ENCODE measurements around the gene NDE1.
"Not testable (repeated sequence)": the region's sequence is repeated elsewhere in the genome, so short reads cannot be mapped to it uniquely, and the experiment has no call there.

The NDE1 gene

DNA sequence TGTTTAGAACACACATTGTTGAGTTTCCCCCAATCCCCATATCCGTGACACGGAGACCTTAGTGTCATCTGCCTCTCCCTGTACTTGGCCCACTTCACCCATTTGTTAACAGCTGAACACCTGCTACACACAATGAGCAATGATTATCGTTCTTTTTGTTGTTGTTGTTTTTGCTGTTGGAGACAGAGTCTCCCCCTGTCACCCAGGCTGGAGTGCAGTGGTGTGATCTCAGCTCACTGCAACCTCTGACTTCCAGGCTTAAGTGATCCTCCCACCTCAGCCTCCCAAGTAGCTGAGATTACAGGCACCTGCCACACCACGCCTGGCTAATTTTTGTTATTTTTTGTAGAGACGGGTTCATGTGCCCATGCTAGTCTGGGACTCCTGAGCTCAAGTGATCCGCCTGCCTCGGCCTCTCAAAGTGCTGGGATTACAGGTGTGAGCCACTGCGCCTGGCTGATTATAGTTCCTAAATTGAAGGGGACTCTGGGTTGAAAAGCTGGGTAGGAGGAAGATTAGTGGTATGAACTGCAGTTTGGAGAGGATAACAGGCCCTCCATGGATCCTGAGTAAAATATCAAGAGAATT, 21.6 kb downstream of the NDE1 start:
- H3K9ac ChIP-seq (ENCODE audit: low read length): no peak overlapping the region
- H3K79me2 ChIP-seq (ENCODE audit: insufficient read depth, low read length): no peaks in the 10 kb centered on the region
- no peaks in the 10 kb centered on the region for H3K9me3 ChIP-seq (ENCODE audit: low read length)
- no peaks in the 10 kb centered on the region for H3K27me3 ChIP-seq (ENCODE audit: insufficient read depth, low read length)
- no peak overlapping the region for H3K4me3 ChIP-seq (ENCODE audit: low read depth, low read length, poor library complexity, severe bottlenecking)
- no peak overlapping the region for H2AFZ ChIP-seq (ENCODE audit: low read length)
- no peak overlapping the region for H3K4me2 ChIP-seq (ENCODE audit: low read length)
- no peak overlapping the region for H3K27ac ChIP-seq (ENCODE audit: low read depth, low read length, poor library complexity, severe bottlenecking)
- peaks cover 80% of the 10 kb centered on the region for H3K36me3 ChIP-seq (ENCODE audit: insufficient read depth, low read length)
- H3F3A ChIP-seq (ENCODE audit: insufficient read depth, low read length): no peaks in the 10 kb centered on the region
- H3K4me1 ChIP-seq (ENCODE audit: insufficient read depth, low read length, severe bottlenecking): no peaks in the 10 kb centered on the region
- TF ChIP-seq EZH2 (IDR thresholded peaks at IDR 0.05; ENCODE audit: borderline replicate concordance, low read length): no peak
- TF ChIP-seq, protein P1, sequence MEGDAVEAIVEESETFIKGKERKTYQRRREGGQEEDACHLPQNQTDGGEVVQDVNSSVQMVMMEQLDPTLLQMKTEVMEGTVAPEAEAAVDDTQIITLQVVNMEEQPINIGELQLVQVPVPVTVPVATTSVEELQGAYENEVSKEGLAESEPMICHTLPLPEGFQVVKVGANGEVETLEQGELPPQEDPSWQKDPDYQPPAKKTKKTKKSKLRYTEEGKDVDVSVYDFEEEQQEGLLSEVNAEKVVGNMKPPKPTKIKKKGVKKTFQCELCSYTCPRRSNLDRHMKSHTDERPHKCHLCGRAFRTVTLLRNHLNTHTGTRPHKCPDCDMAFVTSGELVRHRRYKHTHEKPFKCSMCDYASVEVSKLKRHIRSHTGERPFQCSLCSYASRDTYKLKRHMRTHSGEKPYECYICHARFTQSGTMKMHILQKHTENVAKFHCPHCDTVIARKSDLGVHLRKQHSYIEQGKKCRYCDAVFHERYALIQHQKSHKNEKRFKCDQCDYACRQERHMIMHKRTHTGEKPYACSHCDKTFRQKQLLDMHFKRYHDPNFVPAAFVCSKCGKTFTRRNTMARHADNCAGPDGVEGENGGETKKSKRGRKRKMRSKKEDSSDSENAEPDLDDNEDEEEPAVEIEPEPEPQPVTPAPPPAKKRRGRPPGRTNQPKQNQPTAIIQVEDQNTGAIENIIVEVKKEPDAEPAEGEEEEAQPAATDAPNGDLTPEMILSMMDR (IDR thresholded peaks at IDR 0.05; ENCODE audit: low read length): no peak
- H4K20me1 ChIP-seq (ENCODE audit: insufficient read depth, low read length): no peaks in the 10 kb centered on the region
- no peaks in the 10 kb centered on the region for H3K9me2 ChIP-seq (ENCODE audit: low read depth, low read length)

DNA sequence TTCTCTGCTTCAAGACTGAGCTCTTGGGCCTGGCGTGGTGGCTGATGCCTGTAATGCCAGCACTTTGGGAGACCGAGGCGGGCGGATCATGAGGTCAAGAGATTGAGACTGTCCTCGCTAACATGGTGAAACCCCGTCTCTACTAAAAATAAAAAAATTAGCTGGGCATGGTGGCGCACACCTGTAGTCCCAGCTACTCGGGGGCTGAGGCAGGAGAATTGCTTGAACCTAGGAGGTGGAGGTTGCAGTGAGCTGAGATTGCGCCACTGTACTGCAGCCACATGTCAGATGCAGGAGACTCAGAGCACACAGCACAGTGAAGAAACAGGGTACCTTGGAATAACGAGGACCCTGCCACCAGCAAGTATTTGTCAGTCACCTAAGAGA, 22.1 kb downstream of the NDE1 start:
- not testable (repeated sequence) for H3K27me3 ChIP-seq (ENCODE audit: insufficient read depth, low read length); H3K9ac ChIP-seq (ENCODE audit: low read length); H3K4me3 ChIP-seq (ENCODE audit: low read depth, low read length, poor library complexity, severe bottlenecking); H3F3A ChIP-seq (ENCODE audit: insufficient read depth, low read length); H2AFZ ChIP-seq (ENCODE audit: low read length); H4K20me1 ChIP-seq (ENCODE audit: insufficient read depth, low read length); H3K27ac ChIP-seq (ENCODE audit: low read depth, low read length, poor library complexity, severe bottlenecking); H3K9me2 ChIP-seq (ENCODE audit: low read depth, low read length); H3K9me3 ChIP-seq (ENCODE audit: low read length); H3K4me2 ChIP-seq (ENCODE audit: low read length); H3K4me1 ChIP-seq (ENCODE audit: insufficient read depth, low read length, severe bottlenecking); H3K79me2 ChIP-seq (ENCODE audit: insufficient read depth, low read length)
- H3K36me3 ChIP-seq (ENCODE audit: insufficient read depth, low read length): peaks cover 80% of the 10 kb centered on the region

DNA sequence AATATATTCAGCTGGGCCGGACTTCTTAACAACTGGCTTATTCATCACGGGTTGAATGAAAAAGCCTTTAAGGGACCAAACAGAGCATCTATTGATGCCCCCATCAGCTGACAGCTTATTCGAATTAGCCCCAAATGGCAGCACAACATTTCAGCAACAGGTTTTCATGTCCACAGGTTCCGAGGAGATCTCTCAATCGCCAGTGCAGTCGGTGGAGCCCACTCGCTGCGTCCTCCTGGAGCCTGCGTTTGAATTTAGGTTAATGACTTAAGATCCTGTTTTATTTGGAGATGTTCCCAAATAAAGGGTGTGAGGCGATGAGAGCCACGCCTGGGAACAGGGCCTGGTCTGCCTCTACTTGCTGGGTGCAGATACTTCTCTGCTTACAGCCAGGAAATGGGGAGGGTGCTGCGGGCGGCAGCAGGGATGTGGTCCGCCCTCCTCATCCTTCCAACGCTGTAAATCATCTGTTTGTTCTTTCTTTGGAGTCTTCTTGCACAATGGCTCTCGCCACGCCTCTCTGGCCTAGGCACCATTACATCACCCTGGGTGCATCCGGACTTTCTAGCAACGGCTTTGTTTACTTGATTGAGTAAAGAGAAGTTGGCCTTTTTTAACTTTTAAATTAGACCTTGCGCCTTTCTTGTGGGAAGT, 22.6 kb downstream of the NDE1 start:
- Histone ChIP-seq H3K9me2 (ENCODE audit: low read depth, low read length) (no peaks in the 10 kb centered on the region), H2AFZ (ENCODE audit: low read length) (no peak overlapping the region), H4K20me1 (ENCODE audit: insufficient read depth, low read length) (no peaks in the 10 kb centered on the region), H3K27ac (ENCODE audit: low read depth, low read length, poor library complexity, severe bottlenecking) (no peak overlapping the region), H3K4me1 (ENCODE audit: insufficient read depth, low read length, severe bottlenecking) (no peaks in the 10 kb centered on the region), H3K9me3 (ENCODE audit: low read length) (no peaks in the 10 kb centered on the region), H3K79me2 (ENCODE audit: insufficient read depth, low read length) (no peaks in the 10 kb centered on the region), H3F3A (ENCODE audit: insufficient read depth, low read length) (no peaks in the 10 kb centered on the region), H3K36me3 (ENCODE audit: insufficient read depth, low read length) (peaks cover 81% of the 10 kb centered on the region), H3K4me2 (ENCODE audit: low read length) (no peak overlapping the region), H3K9ac (ENCODE audit: low read length) (no peak overlapping the region), H3K27me3 (ENCODE audit: insufficient read depth, low read length) (no peaks in the 10 kb centered on the region), H3K4me3 (ENCODE audit: low read depth, low read length, poor library complexity, severe bottlenecking) (no peak overlapping the region)
- no peak for TF ChIP-seq EZH2 (IDR thresholded peaks at IDR 0.05; ENCODE audit: borderline replicate concordance, low read length)
- TF ChIP-seq, protein P1 (IDR thresholded peaks at IDR 0.05; ENCODE audit: low read length): no peak

DNA sequence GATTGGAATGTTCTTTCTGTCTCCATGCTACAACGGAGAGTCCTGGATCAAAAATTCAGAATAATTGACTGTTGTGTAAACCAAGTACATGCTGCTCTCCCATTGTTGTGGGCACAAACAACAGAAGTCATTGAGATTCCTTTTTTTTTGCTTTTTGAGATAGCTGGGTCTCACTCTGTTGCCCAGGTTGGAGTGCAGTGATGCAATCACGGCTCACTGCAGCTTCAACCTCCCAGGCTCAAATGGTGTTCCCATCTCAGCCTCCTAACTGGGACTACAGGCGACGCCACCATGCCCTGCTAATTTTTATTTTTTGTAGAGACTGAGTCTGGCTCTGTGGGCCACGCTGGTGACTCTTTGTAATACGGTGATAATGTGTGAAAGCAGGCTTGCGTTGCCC, 24.5 kb downstream of the NDE1 start:
- Histone ChIP-seq H3K9me2 (ENCODE audit: low read depth, low read length) (no peaks in the 10 kb centered on the region), H3K27me3 (ENCODE audit: insufficient read depth, low read length) (no peaks in the 10 kb centered on the region), H2AFZ (ENCODE audit: low read length) (no peak overlapping the region), H3K4me3 (ENCODE audit: low read depth, low read length, poor library complexity, severe bottlenecking) (no peak overlapping the region), H3K9me3 (ENCODE audit: low read length) (no peaks in the 10 kb centered on the region), H4K20me1 (ENCODE audit: insufficient read depth, low read length) (no peaks in the 10 kb centered on the region), H3F3A (ENCODE audit: insufficient read depth, low read length) (no peaks in the 10 kb centered on the region), H3K4me1 (ENCODE audit: insufficient read depth, low read length, severe bottlenecking) (no peaks in the 10 kb centered on the region), H3K36me3 (ENCODE audit: insufficient read depth, low read length) (peaks cover 85% of the 10 kb centered on the region), H3K79me2 (ENCODE audit: insufficient read depth, low read length) (no peaks in the 10 kb centered on the region), H3K9ac (ENCODE audit: low read length) (no peak overlapping the region), H3K27ac (ENCODE audit: low read depth, low read length, poor library complexity, severe bottlenecking) (no peak overlapping the region), H3K4me2 (ENCODE audit: low read length) (no peak overlapping the region)
- TF ChIP-seq EZH2 (IDR thresholded peaks at IDR 0.05; ENCODE audit: borderline replicate concordance, low read length): no peak
- TF ChIP-seq, protein P1 (IDR thresholded peaks at IDR 0.05; ENCODE audit: low read length): no peak
